Activated T-cell treated with anti-CD3 and anti-CD28 coated beads for 48 hours (primary cell): ENCODE measurements around the gene C6orf120.

ENCODE experiments used
- DNase-seq: peaks from one replicate; pipeline ENCODE4 v3.0.0-alpha.2; 2020; ENCODE audit warnings: low read depth

The C6orf120 gene

GRCh38 chr6:169701954-169702839 lies at the start of gene C6orf120, which contains the start of gene WDR27:
Gene C6orf120 (plus strand): TSS chr6:169702126. CDS start chr6:169702460, 334 bp downstream.
Gene WDR27 (minus strand): TSS chr6:169702029. CDS start chr6:169689005, 13,024 bp downstream.
- peak; percentile 98 for DNase-seq

- DNase-seq, result no peak
Measured at GRCh38 chr6:169652896-169653295, 49.0 kb upstream of the C6orf120 start.

- DNase-seq, result no peak
Measured at GRCh38 chr6:169653691-169654090, 48.2 kb upstream of the C6orf120 start.

- DNase-seq, result peak; percentile 47
Measured at GRCh38 chr6:169654598-169655391, 47.1 kb upstream of the C6orf120 start.

GRCh38 chr6:169656546-169657283 lies 45.2 kb upstream of the C6orf120 start:
- no peak for DNase-seq

GRCh38 chr6:169657284-169657610 lies 44.7 kb upstream of the C6orf120 start:
- no peak for DNase-seq

- no peak for DNase-seq
Measured at GRCh38 chr6:169659820-169660610, 41.9 kb upstream of the C6orf120 start.

GRCh38 chr6:169660751-169661390 lies 41.1 kb upstream of the C6orf120 start:
- DNase-seq, result no peak

GRCh38 chr6:169661391-169661756 lies 40.6 kb upstream of the C6orf120 start:
- DNase-seq, result no peak

- DNase-seq, result no peak
Measured at GRCh38 chr6:169663468-169663867, 38.5 kb upstream of the C6orf120 start.

- DNase-seq, result no peak
Measured at GRCh38 chr6:169664227-169664626, 37.7 kb upstream of the C6orf120 start.

GRCh38 chr6:169665289-169665688 lies 36.6 kb upstream of the C6orf120 start:
- DNase-seq, result no peak

GRCh38 chr6:169666441-169666840 lies 35.5 kb upstream of the C6orf120 start:
- no peak for DNase-seq

- DNase-seq, result no peak
Measured at GRCh38 chr6:169667716-169668115, 34.2 kb upstream of the C6orf120 start.

GRCh38 chr6:169668203-169668847 lies 33.6 kb upstream of the C6orf120 start:
- no peak for DNase-seq

GRCh38 chr6:169669147-169669546 lies 32.8 kb upstream of the C6orf120 start:
- no peak for DNase-seq

GRCh38 chr6:169669889-169670288 lies 32.0 kb upstream of the C6orf120 start:
- no peak for DNase-seq

- no peak for DNase-seq
Measured at GRCh38 chr6:169671563-169671962, 30.4 kb upstream of the C6orf120 start.

GRCh38 chr6:169675011-169675410 lies 26.9 kb upstream of the C6orf120 start:
- DNase-seq, result no peak

- DNase-seq, result no peak
Measured at GRCh38 chr6:169677096-169677495, 24.8 kb upstream of the C6orf120 start.

GRCh38 chr6:169678342-169678741 lies 23.6 kb upstream of the C6orf120 start:
- DNase-seq, result no peak
